ENCODE results near the gene LILRA6.

The LILRA6 gene

GRCh38 chr19:54188215-54188871 is 54.2 kb downstream of the LILRA6 start:
- peak; percentile 90 for DNase-seq (ENCODE audit: low read depth)

- no peak for DNase-seq (ENCODE audit: low read depth)
Measured at GRCh38 chr19:54186934-54187381, 55.6 kb downstream of the LILRA6 start.

All from EH (cell line).